ENCODE measurements around the gene ESRRB. TPM values are rescaled to one million over a fixed set of nuclear protein-coding genes. Genes with fewer than 3 reads are reported as not detected.
A peak's percentile ranks its signal among the peaks of the same experiment; 100 is the strongest.
"Not testable (repeated sequence)": the region's sequence is repeated elsewhere in the genome, so short reads cannot be mapped to it uniquely, and the experiment has no call there.

ESRRB gene
- total RNA-seq, 1 donor from 2014 or later = 8.0 TPM

DNA sequence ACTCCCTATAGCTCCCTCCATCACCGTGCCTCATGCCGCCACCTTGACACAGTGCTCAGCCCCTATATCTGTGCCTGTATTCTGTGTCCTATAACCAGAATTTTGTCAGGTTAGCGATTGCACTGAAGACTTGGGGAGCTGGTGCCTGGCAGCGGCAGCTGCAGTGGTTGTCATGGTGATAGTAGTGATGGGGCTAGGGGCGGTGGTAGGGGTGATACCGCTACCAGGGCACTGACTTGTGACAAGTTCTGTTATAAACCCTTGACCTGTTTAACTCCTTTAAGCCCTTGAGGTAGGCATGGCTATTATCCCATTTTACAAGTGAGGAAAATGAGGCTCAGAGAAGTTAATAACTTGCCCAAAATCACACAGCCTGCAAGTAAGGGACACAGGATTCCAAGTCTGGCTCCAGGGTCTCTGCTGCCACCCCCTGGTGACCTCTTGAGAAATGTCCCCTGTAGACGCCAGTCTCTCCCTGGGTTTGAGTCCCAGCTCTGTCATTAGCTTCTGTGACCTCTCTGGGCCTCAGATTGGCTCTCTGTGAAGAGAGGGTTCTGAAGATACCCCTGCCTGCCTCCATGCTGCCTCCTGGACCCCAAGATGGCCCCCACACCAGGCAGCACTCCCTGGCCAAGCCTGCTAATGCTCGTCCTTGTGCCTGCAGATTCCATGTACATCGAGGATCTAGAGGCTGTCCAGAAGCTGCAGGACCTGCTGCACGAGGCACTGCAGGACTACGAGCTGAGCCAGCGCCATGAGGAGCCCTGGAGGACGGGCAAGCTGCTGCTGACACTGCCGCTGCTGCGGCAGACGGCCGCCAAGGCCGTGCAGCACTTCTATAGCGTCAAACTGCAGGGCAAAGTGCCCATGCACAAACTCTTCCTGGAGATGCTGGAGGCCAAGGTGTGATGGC is 121.9 kb downstream of the ESRRB start:
- DNase-seq = no peak

DNA sequence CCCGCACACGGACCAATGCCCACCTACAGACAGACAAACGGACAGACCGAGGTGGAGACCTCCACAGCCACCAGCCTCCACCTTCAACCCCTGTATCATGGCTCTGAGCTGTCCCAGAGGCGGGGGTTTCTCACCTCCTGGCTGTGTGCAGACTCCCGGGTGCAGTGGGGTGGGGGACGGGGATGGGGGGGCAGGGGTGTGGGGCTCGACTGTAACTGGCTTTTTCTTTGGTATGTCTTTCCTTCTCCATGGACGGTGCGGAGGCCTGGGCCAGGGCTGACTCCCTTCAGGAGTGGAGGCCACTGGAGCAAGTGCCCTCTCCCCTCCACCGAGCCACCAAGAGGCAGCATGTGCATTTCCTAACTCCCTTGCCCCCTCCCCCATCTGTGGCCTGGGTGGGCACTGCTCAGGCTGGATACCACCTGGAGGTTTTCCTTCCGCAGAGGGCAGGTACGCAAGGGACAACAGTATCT is 122.6 kb downstream of the ESRRB start:
- DNase-seq = no peak

DNA sequence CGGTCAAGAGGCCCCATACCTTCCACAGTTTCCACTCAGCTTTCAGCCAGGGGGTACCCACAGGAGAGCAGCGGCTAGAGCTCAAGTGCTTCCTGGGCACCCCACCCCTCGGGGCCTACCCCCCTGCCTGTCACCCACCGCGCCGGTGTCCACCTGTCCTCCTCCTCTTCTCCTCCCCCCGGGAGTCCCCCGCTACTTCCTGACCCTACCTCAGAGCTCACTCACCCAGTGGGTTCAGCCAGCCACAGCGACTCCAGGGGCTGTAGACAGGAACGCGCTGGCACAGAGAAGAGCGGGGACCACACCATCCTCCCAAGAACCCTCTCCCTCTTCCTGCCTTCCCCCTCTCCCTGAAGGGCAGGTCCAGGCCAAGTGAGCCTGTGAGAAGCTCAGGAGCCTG is 123.0 kb downstream of the ESRRB start:
- no peak for DNase-seq

DNA sequence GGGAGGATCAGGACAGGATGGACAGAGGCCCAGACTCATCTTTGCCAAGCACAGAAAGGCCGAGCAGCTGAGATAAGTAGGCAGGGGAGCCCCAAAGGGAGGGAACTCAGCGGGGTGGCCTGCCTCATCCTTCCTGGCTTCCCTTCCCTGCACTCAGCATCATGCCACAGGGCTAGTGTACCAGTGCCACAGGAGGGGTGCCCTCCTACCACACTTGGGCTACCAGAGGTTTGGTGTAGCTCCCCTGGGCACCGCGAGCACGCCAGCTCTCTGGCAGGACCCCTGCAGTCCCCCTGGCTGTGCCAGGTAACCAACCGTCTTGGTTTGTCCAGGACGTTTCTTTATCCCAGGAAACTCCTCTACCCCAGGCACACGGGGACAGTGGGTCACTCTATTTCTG is 123.5 kb downstream of the ESRRB start:
- DNase-seq = no peak

DNA sequence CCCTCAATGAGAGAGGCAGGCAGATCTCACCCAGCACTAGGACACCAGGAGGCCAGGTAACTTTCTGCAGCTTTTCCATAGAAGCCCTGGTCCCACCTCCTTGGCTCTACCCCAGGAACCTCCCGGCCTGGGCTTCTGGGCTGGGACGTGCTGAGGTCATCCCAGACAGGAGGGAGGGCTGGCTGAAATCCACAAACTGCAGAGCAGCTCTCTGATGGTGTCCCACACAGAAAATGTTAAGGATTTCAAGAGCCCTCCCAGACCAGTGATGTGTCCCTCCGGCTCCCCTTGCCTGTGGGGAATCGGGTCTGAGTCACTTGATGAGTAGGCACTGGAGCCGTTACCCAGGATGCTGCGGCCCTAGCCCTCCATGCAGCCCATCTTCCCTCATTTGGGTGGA is 124.1 kb downstream of the ESRRB start:
- DNase-seq = peak; percentile 35

DNA sequence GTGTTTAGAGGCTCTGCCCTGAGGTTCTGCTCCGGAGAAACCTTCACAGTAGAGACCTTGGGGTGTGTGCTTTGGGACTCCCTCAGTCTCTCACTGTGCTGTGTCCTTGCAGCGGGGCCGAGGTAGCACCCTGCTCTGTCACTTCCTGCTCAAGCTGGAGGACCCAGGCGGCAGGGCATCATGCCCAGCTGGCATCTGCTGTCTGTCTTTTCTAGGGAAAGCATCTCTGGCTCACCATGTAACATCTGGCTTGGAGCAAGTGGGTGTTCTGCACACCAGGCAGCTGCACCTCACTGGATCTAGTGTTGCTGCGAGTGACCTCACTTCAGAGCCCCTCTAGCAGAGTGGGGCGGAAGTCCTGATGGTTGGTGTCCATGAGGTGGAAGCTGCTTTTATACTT is 124.5 kb downstream of the ESRRB start:
- no peak for DNase-seq

DNA sequence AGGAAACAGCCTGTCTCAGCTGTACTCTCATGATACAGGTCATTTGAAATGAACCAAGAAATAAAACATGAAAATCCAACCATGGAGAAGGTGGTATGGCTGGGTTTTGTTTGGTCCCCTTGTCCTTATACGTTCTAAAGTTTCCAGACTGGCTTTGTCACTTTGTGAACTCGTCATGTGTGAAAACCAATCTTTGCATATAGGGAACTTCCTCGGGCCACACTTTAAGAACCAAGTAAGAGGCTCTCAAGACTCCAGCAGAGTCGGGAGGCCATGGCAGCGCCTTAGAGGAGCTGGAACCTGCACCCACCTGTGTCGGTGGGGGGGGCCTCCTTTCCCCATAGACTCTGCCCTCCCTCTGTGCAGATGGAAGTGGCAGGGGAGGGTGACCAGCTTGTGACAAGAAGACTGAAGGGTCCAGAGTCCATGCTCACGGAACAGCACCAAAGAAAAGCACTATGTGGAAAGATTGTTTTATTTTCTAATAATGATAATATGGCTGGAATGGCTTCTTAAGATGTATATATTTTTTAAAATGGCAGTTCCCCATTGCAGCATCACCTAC is 125.3 kb downstream of the ESRRB start:
- DNase-seq = no peak

DNA sequence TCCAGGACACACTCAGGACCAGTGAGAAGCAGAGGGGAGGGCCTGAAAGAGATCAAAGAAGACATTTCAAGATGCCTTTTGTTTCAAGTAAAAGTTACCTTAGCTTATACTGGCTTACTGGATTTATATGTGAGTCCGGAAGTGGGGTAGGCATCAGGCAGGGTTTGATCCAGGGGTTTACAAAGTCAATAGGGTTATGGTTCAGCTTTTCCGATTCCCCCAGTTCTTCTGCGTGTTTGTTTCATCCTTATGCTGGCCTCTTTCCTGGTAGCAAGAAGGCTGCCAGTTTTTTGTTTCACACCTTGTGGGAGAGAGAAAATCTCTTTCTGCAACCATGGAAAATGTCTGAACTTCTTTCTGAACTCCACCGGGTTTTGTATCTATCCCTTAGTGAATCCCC is 126.3 kb downstream of the ESRRB start:
- DNase-seq = no peak

DNA sequence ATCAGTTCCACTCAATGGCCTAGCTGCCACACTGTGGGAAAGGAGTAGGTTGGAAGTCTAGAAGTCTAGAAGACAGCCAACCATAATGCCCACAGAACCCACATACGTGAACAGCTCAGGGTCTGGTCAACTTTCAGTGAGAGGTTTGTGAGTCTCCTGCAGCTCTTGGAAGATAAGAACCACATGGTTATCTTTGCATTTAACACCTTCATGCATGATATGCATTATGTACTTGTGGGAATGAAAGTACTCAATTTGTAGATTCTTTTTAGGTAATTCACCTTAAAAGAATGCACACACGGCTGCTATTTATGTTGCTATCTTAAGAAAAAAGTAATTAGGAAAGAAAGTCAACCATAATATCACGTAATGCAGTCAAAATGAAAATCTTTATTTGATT is 126.7 kb downstream of the ESRRB start:
- no peak for DNase-seq

DNA sequence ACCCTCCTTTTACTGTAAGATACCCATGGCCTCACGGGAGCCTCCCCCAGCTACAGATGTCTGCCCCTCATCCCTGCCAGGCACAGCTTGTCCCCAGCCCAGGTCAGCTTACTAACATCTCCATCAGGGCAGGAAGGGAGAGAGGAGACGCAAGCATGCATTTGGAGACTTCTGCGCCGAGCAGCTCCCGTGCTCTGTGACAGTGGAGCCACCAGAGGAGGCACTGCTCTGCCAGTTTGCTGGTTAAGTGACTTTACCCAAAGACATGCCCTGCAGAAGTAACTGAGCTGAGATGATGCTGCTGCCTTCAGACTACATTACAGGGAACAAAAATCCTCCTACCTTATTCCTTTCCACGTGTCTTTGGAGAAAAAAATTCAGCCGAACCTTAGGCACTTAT is 133.4 kb downstream of the ESRRB start:
- no peak for DNase-seq

DNA sequence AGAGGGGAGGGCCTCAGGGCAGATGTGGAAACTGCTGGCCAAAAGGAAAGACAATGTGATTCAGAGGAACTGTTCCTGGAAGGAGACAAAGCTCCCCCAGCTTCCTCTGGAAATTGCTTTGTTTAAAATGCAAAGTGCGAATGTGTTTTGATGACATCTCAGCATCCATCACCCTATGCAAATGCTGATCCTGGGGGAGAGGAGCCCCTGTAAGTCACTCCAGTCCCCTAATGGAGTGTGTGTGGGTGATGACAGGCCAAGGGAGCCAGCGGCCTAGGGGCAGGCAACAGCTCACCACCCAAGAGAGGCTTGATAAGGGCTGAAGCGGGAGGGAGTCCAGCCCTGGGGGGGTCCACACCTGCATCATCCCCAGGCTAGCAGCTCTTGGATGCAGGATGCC is 134.2 kb downstream of the ESRRB start:
- no peak for DNase-seq

DNA sequence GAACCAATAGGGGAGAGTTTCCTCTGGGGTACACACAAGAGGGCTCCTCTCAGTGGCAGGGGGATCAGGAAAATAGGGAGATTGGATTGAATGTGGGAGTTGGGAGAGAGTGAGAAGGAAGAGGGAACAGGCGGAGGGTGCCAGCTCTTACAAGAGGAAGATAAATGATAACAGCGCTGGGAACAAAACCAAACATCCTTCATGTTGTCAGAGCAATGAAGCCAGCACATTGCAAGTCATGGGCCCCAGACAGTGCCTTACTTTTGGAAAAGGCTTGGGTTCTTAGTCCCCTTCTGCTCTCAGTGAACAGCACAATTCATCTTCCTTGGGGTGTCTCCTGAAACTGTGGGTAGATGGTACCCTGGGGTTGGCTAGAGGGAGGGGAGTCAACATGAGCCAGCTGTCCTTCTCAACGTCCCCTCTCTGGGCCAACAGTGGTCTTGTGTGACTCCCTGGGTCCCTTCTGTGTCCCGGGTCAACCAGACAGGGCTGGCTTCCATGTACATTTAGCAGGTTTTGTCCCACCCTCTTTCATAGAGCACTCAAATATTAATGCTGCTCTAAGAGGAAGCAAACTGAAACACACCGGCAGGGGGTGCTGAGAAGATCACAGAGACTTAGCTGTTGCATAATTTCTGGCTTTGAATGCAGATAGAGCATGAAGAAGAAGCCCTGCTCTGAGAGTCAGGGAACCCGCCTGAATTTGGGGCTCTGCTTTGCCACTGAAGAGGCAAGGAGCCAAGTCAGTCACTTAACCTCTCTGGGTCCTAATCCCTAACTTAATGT is 138.5 kb downstream of the ESRRB start:
- no peak for DNase-seq

DNA sequence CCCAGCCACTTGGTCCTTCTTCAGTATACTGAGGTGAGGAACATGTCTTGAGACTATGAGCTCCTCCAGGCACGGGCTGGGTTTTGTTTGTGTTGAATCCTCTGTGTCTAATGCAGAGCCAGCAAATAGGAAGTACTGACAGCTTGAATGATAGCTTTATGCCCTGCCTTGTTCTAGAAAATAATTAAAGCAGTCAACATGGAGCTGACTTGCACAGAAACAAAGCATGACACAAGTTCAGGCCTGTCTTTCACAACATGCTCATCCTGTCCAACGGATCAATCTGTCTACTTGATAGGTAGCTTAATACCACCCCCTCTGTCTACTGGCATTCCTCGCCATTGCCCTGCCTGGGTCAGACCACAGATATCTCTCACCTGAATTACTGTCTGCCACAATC is 140.9 kb downstream of the ESRRB start:
- no peak for DNase-seq

DNA sequence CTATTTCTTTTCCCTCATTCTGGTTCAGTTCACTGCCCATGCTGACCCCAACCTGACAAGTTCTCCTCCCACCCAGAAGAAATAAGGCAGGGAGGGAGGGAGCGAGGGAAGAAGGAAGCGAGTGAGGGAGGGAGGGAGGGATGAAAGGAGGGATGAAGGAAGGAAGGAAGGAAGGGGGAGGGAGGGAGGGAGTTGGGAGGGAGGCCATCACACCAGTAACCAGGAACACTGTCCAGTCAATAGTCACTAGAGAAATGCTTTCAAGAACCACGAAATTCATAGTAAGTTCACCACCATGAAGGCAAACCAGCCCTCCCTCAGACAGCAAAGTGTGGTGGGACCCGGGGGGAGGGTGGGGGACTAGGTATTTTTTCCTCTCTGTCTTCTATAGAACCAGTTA is 142.4 kb downstream of the ESRRB start:
- no peak for DNase-seq

DNA sequence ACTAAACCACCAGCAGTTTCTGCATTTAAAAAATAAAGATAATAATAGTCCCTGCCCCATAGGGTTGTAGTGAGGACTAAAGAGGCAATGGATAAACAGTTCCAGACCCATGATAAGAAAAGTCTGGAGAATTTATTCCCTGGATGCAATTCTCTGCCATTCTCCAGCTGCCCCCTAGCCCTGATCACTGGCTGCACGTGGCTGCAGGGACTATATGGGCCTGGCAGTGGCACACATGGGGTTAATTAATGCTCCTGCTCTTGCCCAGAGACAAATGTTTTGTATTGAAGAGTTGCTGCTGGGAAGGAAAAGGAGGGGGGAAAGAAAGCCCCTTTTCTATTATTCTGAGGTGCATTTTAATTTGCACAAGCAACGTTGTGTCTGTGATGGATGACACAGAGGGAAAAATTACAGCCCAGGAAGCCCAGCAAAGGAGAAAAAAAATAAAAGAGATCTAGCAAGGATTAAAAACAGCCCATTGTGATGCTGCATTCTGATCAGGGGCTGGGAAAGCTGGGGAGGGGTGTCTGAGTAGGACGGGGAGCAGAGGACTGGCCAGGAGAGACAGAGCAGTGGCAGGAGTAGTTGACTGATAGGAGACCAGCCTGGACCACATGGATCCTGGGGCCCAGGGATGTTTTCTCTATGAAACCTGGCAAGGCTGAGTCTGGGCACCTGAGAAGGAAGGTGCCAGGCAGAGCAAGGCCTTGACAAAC is 149.3 kb downstream of the ESRRB start:
- no peak for DNase-seq

DNA sequence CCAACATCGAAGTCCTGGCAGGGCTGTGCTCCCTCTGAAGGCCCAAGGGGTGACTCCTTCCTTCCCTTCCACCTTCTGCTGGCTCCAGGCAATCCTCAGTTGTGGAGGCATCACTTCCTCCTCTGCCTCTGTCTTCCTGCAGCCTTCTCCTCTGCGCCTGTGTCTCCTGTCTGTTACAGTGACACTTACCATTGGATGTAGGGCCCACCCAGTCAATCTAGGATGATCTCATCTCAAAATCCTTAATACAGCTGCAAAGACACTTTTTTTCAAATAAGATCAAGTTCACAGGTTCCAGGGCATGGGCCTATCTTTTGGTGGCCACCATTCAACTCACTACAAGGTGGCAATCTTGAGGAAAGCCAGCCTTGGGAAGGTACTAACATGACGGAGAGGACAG is 155.1 kb downstream of the ESRRB start:
- DNase-seq = no peak

DNA sequence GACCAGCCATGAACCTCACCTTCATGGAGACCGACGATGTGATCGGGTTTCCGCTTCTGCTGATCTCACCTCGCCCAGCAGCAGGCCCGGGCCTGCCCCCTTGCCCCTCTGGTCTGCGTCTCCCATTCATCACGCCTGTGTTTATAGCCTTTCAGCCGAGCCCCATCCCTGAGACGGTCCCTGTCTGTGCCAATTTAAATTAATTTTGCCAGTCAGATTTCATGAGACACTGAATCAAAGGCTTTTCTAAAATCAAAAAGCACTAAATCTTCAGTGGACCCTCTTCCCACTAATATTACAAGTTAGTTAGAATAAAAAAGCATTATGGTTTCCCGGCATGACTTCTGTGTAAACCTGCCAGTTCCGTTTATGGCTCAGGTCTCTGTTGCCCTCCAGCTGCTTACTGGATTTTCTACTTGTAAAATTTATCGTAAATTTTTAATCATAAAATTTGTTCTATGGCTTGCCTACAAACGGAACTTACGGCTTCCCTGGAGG is 155.9 kb downstream of the ESRRB start:
- DNase-seq = no peak

DNA sequence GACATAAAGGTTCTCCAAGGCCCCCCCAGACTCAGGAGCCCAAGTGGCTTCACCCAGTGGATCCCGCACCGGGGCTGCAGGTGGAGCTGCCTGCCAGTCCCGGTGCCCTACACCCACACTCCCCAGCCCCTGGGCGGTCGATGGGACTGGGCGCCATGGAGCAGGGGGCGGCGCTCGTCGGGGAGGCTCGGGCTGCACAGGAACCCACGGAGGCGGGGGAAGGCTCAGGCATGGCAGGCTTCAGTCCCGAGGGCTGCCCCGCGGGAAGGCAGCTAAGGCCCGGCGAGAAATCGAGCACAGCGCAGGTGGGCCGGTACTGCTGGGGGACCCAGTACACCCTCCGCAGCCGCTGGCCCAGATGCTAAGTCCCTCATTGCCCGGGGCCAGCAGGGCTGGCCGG is 160.7 kb downstream of the ESRRB start:
- not testable (repeated sequence) for DNase-seq

DNA sequence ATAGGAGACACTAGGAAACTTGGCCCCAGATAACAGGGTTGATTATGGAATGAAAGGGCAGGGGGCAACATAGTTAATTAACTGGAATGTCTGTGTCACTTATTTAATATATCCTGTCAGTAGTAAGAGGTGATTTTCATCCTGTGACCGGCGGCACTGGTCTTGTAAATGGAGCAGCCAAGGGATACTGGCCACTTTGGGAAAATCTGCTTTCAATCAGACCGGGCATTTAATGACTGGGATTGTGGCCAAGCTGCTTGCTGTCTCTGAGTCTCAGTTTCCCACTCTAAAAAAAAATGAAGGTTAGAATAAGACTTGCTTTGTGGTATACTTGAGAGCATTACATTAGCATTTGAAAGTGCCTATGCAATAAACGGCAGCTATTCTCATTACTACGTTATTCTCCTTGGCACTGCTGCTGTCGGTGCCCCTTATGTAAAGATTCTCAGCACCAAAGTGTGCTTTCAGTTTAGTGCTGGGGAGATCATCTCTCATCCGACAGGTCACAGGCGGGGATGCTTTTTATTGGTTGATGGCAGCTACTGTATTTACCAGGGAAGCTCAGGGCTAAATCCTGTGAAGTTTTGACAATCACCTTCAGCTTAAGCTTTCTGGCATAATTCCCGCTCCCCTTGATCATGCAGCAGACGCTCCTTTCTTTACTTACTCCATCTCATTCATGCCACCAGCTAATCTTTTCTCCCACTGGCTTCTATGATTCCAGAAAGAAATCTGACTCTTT is 162.1 kb downstream of the ESRRB start:
- DNase-seq = peak; percentile 9

DNA sequence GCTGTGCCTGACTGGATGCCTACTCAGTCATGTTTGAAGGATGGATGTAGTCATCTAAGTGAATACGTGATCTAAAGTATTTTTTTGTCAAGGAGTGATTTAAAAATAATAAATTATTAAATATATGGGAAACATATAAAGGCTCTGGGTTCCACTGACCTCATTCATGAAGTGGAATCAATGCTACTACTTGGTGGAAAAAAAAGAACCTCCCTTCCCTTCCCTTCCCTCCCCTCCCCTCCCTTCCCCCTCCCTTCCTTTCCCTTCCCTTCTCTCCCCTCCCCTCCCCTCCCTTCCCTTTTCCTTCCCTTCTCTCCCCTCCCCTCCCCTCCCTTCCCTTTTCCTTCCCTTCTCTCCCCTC is 162.7 kb downstream of the ESRRB start:
- DNase-seq = no peak

DNA sequence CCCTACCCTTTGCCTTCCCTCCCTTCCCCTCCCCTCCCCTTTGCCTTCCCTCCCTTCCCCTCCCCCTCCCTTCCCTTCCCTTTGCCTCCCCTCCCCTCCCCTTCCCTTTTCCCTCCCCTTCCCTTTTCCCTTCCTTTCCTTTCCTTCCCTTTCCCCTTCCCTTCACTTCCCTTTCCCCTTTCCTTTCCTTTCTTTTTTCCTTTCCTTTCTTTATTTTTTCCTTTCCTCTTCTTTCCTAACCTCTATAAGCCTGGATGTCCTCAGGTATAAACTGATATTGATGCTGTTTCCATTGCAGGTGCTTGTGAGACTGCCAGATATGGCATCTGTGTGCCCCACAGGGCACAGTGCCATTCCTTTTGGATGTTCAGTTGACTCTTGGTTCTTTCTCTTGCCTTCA is 163.2 kb downstream of the ESRRB start:
- no peak for DNase-seq
